CD4-positive, alpha-beta T cell (primary cell): ENCODE results near the gene LTO1. TPM values are rescaled to one million over a fixed set of nuclear protein-coding genes. Genes with fewer than 3 reads are reported as not detected.

Source experiments
- ATAC-seq: fragments of 200-7000 bp; cut with Tn5 transposase; one replicate; pipeline ENCODE4 v1.10.0; 2022; ENCODE audit warnings: mild to moderate bottlenecking; ENCODE audit not compliant: poor library complexity
- CTCF ChIA-PET: fragments of 350-600 bp; sonication (Branson Sonifier 250); formaldehyde crosslinking; loops from one replicate; lab custom pipeline; 2021; ENCODE audit warnings: antibody characterized with exemption, inconsistent platforms; lab: Charles Lee
- POLR2A ChIA-PET: fragments of 350-600 bp; sonication (Branson Sonifier 250); formaldehyde crosslinking; loops from one replicate; lab custom pipeline; 2021; ENCODE audit warnings: antibody characterized with exemption, inconsistent platforms; lab: Charles Lee
- DNase-seq, 14 experiments: peaks; one replicate each; pipeline ENCODE4 v3.0.0-alpha.2; 2013 to 2020; ENCODE audit warnings: mixed read lengths in 2 of 14
- H3K27ac ChIP-seq, 2 donors: one replicate each; pipeline versions ENCODE4 v1.5.1 to v1.7.0; 2013; ENCODE audit warnings: low read length in 2 of 2, low read depth in 1 of 2, mild to moderate bottlenecking in 1 of 2
- H3K27me3 ChIP-seq, 2 experiments: 1 replicate in 1 of 2; 2 replicates in 1 of 2; pipeline versions ENCODE4 v1.6.1 to v1.7.0; 2013; ENCODE audit warnings: low read length in 2 of 2, control low read depth in 1 of 2, mild to moderate bottlenecking in 1 of 2, moderate library complexity in 1 of 2; ENCODE audit not compliant: insufficient read depth in 2 of 2, control insufficient read depth in 1 of 2
- H3K36me3 ChIP-seq: one replicate; pipeline ENCODE4 v1.6.1; 2013; ENCODE audit warnings: low read length, control low read depth; ENCODE audit not compliant: insufficient read depth
- H3K4me1 ChIP-seq: one replicate; pipeline ENCODE4 v1.6.1; 2013; ENCODE audit warnings: low read length, control low read depth; ENCODE audit not compliant: insufficient read depth
- H3K4me3 ChIP-seq: one replicate; pipeline ENCODE4 v1.5.1; 2013; ENCODE audit warnings: mild to moderate bottlenecking, low read length, moderate library complexity
- H3K9me3 ChIP-seq, 2 experiments: 1 replicate in 1 of 2; 2 replicates in 1 of 2; pipeline versions ENCODE4 v1.6.1 to v1.7.0; 2013; ENCODE audit warnings: low read length in 2 of 2, mild to moderate bottlenecking in 2 of 2, control low read depth in 1 of 2, moderate library complexity in 1 of 2; ENCODE audit not compliant: control insufficient read depth in 1 of 2, insufficient read depth in 1 of 2
- H3K27ac Mint-ChIP-seq: one replicate; pipeline ENCODE4 v1.8.0; 2020; ENCODE audit warnings: mixed read lengths
- H3K27me3 Mint-ChIP-seq: one replicate; pipeline ENCODE4 v1.8.0; 2021; ENCODE audit warnings: mixed read lengths
- H3K36me3 Mint-ChIP-seq: one replicate; pipeline ENCODE4 v1.8.0; 2021; ENCODE audit warnings: low read depth, mixed read lengths
- H3K4me1 Mint-ChIP-seq: one replicate; pipeline ENCODE4 v1.8.0; 2021; ENCODE audit warnings: low read depth, mixed read lengths
- H3K4me3 Mint-ChIP-seq: one replicate; pipeline ENCODE4 v1.8.0; 2020; ENCODE audit warnings: mild to moderate bottlenecking, mixed read lengths
- H3K9me3 Mint-ChIP-seq: one replicate; pipeline ENCODE4 v1.8.0; 2020; ENCODE audit warnings: mixed read lengths
- intact Hi-C, 2 experiments: fragments of 100-400 bp; cut with DNase I in 1 of 2; cut with micrococcal nuclease in 1 of 2; formaldehyde crosslinking; loops; one replicate each; pipeline versions ENCODE4 v1.15.1 to v1.9.0; 2023 to 2025; cut with DNase I, micrococcal nuclease
- total RNA-seq, 174 experiments: library from RNA in 2 of 174; stranded (reverse) in 2 of 174; gene quantifications; one replicate each; pipeline ENCODE4 v1.2.3 and lab custom pipeline; 2021 to 2026
- TF ChIP-seq, protein P1 (sequence below): fragments of 200-600 bp; IDR thresholded peaks from one replicate; pipeline ENCODE4 v1.8.0; 2022; ENCODE audit warnings: antibody characterized with exemption, mild to moderate bottlenecking

The LTO1 gene
- total RNA-seq, 2 experiments from 2014 or later = 33.5 to 35.5 TPM

- peaks cover 5% of the 10 kb centered on the region for H3K27me3 Mint-ChIP-seq
- no peak for ATAC-seq
- Histone ChIP-seq H3K9me3 (peaks cover 0 to 11% of the 10 kb centered on the region in 2 experiments), H3K27ac (no peak overlapping the region), H3K27me3 (peaks cover 9% of the 10 kb centered on the region in 2 experiments), H3K4me1 (peaks cover 9% of the 10 kb centered on the region), H3K36me3 (no peaks in the 10 kb centered on the region), H3K4me3 (no peak overlapping the region)
- no peak overlapping the region for H3K4me3 Mint-ChIP-seq
- POLR2A ChIA-PET = no interaction called here
- no peak for DNase-seq
- H3K27ac Mint-ChIP-seq = no peak overlapping the region
- TF ChIP-seq, protein P1, sequence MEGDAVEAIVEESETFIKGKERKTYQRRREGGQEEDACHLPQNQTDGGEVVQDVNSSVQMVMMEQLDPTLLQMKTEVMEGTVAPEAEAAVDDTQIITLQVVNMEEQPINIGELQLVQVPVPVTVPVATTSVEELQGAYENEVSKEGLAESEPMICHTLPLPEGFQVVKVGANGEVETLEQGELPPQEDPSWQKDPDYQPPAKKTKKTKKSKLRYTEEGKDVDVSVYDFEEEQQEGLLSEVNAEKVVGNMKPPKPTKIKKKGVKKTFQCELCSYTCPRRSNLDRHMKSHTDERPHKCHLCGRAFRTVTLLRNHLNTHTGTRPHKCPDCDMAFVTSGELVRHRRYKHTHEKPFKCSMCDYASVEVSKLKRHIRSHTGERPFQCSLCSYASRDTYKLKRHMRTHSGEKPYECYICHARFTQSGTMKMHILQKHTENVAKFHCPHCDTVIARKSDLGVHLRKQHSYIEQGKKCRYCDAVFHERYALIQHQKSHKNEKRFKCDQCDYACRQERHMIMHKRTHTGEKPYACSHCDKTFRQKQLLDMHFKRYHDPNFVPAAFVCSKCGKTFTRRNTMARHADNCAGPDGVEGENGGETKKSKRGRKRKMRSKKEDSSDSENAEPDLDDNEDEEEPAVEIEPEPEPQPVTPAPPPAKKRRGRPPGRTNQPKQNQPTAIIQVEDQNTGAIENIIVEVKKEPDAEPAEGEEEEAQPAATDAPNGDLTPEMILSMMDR = no peak
- H3K36me3 Mint-ChIP-seq = no peaks in the 10 kb centered on the region
- intact Hi-C loops = no loop called here
- CTCF ChIA-PET = no interaction called here
- H3K4me1 Mint-ChIP-seq = peaks cover 5% of the 10 kb centered on the region
- no peaks in the 10 kb centered on the region for H3K9me3 Mint-ChIP-seq
Observed at GRCh38 chr11:69682221-69682620, 7.1 kb upstream of the LTO1 start.

DNA sequence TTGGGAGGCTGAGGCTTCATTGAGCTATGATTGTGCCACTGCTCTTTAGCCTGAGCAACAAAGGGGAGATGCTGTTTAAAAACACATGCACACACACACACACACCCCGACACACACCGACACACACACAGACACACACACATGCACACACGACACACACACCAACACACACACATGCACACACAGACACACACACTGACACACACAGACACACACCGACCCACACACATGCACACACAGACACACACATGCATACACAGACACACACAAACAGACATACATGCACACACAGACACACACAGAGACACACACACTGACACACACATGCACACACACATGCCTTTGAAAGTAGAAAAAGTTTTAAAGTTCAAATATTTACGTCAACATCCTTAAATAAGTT is 5.5 kb upstream of the LTO1 start:
- intact Hi-C loops = no loop called here
- H3K36me3 Mint-ChIP-seq = no peaks in the 10 kb centered on the region
- ATAC-seq (no peak), DNase-seq (no peak)
- Histone ChIP-seq H3K36me3 (no peaks in the 10 kb centered on the region), H3K27ac (no peak overlapping the region), H3K9me3 (peaks cover 0 to 7% of the 10 kb centered on the region in 2 experiments), H3K27me3 (no peaks in the 10 kb centered on the region), H3K4me1 (peaks cover 5% of the 10 kb centered on the region), H3K4me3 (no peak overlapping the region)
- ChIA-PET POLR2A (no interaction called here), CTCF (interaction anchor here (2.2 kb wide), 1 partner anchor 10 kb away, joined by 13 read pairs; no protein-coding TSS in a partner anchor)
- H3K4me1 Mint-ChIP-seq = peaks cover 4% of the 10 kb centered on the region
- no peaks in the 10 kb centered on the region for H3K9me3 Mint-ChIP-seq
- peaks cover 4% of the 10 kb centered on the region for H3K27me3 Mint-ChIP-seq
- TF ChIP-seq, protein P1 = no peak
- no peak overlapping the region for H3K27ac Mint-ChIP-seq
- H3K4me3 Mint-ChIP-seq = no peak overlapping the region

GRCh38 chr11:69677749-69678148 is 2.6 kb upstream of the LTO1 start:
- intact Hi-C loops = loop anchor here in 1 of 2 experiments (5.0 to 10.0 kb wide), 2 partner anchors 923 to 1770 kb away; partner anchors contain the start of genes DHCR7 and TESMIN
- no peak overlapping the region for H3K4me3 ChIP-seq
- H3K9me3 Mint-ChIP-seq = no peaks in the 10 kb centered on the region
- no peaks in the 10 kb centered on the region for H3K27me3 Mint-ChIP-seq
- peaks cover 4% of the 10 kb centered on the region for H3K36me3 ChIP-seq
- H3K27ac Mint-ChIP-seq = no peak overlapping the region
- ATAC-seq (no peak), DNase-seq (no peak)
- H3K4me3 Mint-ChIP-seq = no peak overlapping the region
- peaks cover 28% of the 10 kb centered on the region for H3K4me1 ChIP-seq
- peaks cover 0 to 3% of the 10 kb centered on the region in 2 experiments for H3K9me3 ChIP-seq
- no peak overlapping the region for H3K27ac ChIP-seq
- peaks cover 11% of the 10 kb centered on the region for H3K36me3 Mint-ChIP-seq
- TF ChIP-seq, protein P1 = no peak
- ChIA-PET CTCF (no interaction called here), POLR2A (no interaction called here)
- H3K27me3 ChIP-seq = no peaks in the 10 kb centered on the region
- peaks cover 18% of the 10 kb centered on the region for H3K4me1 Mint-ChIP-seq
